ENCODE measurements around the gene FSIP1. TPM values are rescaled to one million over a fixed set of nuclear protein-coding genes. Genes with fewer than 3 reads are reported as not detected.

The FSIP1 gene
- total and polyA plus RNA-seq, 9 of the 15 experiments (the other 6 are each of a cell fraction or from before 2014, with no cell fraction given) = 0.07 to 0.51 (median 0.29) TPM

- Histone ChIP-seq H3K4me1 (replicated peaks in 1 of 2; ENCODE audit: control insufficient read depth in 2 of 2, insufficient read depth in 2 of 2, low read length in 2 of 2) (no peaks in the 10 kb centered on the region), H3K9me1 (ENCODE audit: control insufficient read depth, insufficient read depth, low read length) (no peaks in the 10 kb centered on the region), H3K27me3 (ENCODE audit: control insufficient read depth in 2 of 2, insufficient read depth in 2 of 2, low read length in 2 of 2) (0 out of 5 replicates have a peak, but pooled peaks cover 0 to 10% of the 10 kb centered on the region in 2 experiments), H3K27ac (ENCODE audit: extremely low read depth, low read depth, low read length) (no peak overlapping the region), H3K9ac (ENCODE audit: insufficient read depth in 1 of 2, low read depth in 2 of 2, low read length in 2 of 2) (no peak overlapping the region), H3K4me3 (no peak overlapping the region), H2AFZ (ENCODE audit: low read depth, low read length) (no peak overlapping the region), H3K36me3 (ENCODE audit: control insufficient read depth, insufficient read depth, low read length) (no peaks in the 10 kb centered on the region), H3K4me2 (ENCODE audit: insufficient read depth, low read length) (no peak overlapping the region), H3K9me3 (replicated peaks; ENCODE audit: control insufficient read depth, insufficient read depth, low read depth, low read length) (no peaks in the 10 kb centered on the region), H3K79me2 (ENCODE audit: control insufficient read depth, insufficient read depth, low read length) (no peaks in the 10 kb centered on the region), H4K20me1 (replicated peaks; ENCODE audit: control insufficient read depth, insufficient read depth, low read length) (no peaks in the 10 kb centered on the region)
- in situ Hi-C loops (cut with MboI) = no loop called here
- ATAC-seq (no peak), DNase-seq (ENCODE audit: extremely low read depth in 1 of 4, low spot score in 3 of 4) (no peak), FAIRE-seq (no peak)
- ChIA-PET CTCF (ENCODE audit: low intra/inter-chr PET ratio) (no interaction called here), POLR2A (interaction anchor here (1.1 kb wide), 1 partner anchor 9 kb away, joined by 3 read pairs; no protein-coding TSS in a partner anchor)
- BruUV-seq (replicated peaks) = no TSS peak
- intact Hi-C loops (cut with micrococcal nuclease) = no loop called here
- TF ChIP-seq, protein P1, sequence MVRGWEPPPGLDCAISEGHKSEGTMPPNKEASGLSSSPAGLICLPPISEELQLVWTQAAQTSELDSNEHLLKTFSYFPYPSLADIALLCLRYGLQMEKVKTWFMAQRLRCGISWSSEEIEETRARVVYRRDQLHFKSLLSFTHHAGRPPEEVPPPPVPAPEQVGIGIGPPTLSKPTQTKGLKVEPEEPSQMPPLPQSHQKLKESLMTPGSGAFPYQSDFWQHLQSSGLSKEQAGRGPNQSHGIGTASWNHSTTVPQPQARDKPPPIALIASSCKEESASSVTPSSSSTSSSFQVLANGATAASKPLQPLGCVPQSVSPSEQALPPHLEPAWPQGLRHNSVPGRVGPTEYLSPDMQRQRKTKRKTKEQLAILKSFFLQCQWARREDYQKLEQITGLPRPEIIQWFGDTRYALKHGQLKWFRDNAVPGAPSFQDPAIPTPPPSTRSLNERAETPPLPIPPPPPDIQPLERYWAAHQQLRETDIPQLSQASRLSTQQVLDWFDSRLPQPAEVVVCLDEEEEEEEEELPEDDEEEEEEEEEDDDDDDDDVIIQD (CRISPR knock-in tag; IDR thresholded peaks at IDR 0.05) = no peak
- no peak for TF ChIP-seq ZNF316 (IDR thresholded peaks at IDR 0.05)
- TF ChIP-seq, protein P2, sequence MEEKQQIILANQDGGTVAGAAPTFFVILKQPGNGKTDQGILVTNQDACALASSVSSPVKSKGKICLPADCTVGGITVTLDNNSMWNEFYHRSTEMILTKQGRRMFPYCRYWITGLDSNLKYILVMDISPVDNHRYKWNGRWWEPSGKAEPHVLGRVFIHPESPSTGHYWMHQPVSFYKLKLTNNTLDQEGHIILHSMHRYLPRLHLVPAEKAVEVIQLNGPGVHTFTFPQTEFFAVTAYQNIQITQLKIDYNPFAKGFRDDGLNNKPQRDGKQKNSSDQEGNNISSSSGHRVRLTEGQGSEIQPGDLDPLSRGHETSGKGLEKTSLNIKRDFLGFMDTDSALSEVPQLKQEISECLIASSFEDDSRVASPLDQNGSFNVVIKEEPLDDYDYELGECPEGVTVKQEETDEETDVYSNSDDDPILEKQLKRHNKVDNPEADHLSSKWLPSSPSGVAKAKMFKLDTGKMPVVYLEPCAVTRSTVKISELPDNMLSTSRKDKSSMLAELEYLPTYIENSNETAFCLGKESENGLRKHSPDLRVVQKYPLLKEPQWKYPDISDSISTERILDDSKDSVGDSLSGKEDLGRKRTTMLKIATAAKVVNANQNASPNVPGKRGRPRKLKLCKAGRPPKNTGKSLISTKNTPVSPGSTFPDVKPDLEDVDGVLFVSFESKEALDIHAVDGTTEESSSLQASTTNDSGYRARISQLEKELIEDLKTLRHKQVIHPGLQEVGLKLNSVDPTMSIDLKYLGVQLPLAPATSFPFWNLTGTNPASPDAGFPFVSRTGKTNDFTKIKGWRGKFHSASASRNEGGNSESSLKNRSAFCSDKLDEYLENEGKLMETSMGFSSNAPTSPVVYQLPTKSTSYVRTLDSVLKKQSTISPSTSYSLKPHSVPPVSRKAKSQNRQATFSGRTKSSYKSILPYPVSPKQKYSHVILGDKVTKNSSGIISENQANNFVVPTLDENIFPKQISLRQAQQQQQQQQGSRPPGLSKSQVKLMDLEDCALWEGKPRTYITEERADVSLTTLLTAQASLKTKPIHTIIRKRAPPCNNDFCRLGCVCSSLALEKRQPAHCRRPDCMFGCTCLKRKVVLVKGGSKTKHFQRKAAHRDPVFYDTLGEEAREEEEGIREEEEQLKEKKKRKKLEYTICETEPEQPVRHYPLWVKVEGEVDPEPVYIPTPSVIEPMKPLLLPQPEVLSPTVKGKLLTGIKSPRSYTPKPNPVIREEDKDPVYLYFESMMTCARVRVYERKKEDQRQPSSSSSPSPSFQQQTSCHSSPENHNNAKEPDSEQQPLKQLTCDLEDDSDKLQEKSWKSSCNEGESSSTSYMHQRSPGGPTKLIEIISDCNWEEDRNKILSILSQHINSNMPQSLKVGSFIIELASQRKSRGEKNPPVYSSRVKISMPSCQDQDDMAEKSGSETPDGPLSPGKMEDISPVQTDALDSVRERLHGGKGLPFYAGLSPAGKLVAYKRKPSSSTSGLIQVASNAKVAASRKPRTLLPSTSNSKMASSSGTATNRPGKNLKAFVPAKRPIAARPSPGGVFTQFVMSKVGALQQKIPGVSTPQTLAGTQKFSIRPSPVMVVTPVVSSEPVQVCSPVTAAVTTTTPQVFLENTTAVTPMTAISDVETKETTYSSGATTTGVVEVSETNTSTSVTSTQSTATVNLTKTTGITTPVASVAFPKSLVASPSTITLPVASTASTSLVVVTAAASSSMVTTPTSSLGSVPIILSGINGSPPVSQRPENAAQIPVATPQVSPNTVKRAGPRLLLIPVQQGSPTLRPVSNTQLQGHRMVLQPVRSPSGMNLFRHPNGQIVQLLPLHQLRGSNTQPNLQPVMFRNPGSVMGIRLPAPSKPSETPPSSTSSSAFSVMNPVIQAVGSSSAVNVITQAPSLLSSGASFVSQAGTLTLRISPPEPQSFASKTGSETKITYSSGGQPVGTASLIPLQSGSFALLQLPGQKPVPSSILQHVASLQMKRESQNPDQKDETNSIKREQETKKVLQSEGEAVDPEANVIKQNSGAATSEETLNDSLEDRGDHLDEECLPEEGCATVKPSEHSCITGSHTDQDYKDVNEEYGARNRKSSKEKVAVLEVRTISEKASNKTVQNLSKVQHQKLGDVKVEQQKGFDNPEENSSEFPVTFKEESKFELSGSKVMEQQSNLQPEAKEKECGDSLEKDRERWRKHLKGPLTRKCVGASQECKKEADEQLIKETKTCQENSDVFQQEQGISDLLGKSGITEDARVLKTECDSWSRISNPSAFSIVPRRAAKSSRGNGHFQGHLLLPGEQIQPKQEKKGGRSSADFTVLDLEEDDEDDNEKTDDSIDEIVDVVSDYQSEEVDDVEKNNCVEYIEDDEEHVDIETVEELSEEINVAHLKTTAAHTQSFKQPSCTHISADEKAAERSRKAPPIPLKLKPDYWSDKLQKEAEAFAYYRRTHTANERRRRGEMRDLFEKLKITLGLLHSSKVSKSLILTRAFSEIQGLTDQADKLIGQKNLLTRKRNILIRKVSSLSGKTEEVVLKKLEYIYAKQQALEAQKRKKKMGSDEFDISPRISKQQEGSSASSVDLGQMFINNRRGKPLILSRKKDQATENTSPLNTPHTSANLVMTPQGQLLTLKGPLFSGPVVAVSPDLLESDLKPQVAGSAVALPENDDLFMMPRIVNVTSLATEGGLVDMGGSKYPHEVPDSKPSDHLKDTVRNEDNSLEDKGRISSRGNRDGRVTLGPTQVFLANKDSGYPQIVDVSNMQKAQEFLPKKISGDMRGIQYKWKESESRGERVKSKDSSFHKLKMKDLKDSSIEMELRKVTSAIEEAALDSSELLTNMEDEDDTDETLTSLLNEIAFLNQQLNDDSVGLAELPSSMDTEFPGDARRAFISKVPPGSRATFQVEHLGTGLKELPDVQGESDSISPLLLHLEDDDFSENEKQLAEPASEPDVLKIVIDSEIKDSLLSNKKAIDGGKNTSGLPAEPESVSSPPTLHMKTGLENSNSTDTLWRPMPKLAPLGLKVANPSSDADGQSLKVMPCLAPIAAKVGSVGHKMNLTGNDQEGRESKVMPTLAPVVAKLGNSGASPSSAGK (IDR thresholded peaks at IDR 0.05) = no peak
- TF ChIP-seq L3MBTL2 (IDR thresholded peaks at IDR 0.05) = no peak
- TF ChIP-seq NCOA6 (IDR thresholded peaks at IDR 0.05) = no peak
- TF ChIP-seq ZNF347 (CRISPR knock-in tag; IDR thresholded peaks at IDR 0.05; ENCODE audit: low read depth) = no peak
- no peak for TF ChIP-seq ILK (tag; IDR thresholded peaks at IDR 0.05; ENCODE audit: borderline replicate concordance, low read depth)
- TF ChIP-seq NFXL1 (CRISPR knock-in tag; IDR thresholded peaks at IDR 0.05) = no peak
- no peak for TF ChIP-seq NFATC3 (IDR thresholded peaks at IDR 0.05)
- no peak for TF ChIP-seq EHMT2 (IDR thresholded peaks at IDR 0.05)
- TF ChIP-seq ZNF124 (CRISPR knock-in tag; IDR thresholded peaks at IDR 0.05) = no peak
- no peak for TF ChIP-seq OTX1 (CRISPR knock-in tag; IDR thresholded peaks at IDR 0.05)
- no peak for TF ChIP-seq CAMTA2 (CRISPR knock-in tag; conservative IDR thresholded peaks at IDR 0.05)
These were observed 169.4 kb downstream of the FSIP1 start for GRCh38 chr15:39613271-39613670.

All from K562 (cell line).